Osteocyte (in vitro differentiated cells): ENCODE data around the gene AUP1. TPM values are rescaled to one million over a fixed set of nuclear protein-coding genes. Genes with fewer than 3 reads are reported as not detected.

Experiments used
- DNase-seq: peaks from one replicate; pipeline ENCODE4 v3.0.0; 2021; ENCODE audit warnings: mixed read lengths; ENCODE audit not compliant: unreplicated experiment; ENCODE audit errors: extremely low spot score
- H3K27ac Mint-ChIP-seq: one replicate; pipeline ENCODE4 v1.8.0; 2021; ENCODE audit warnings: mild to moderate bottlenecking, mixed read lengths; ENCODE audit not compliant: unreplicated experiment
- H3K27me3 Mint-ChIP-seq: one replicate; pipeline ENCODE4 v1.8.0; 2021; ENCODE audit warnings: mixed read lengths; ENCODE audit not compliant: unreplicated experiment
- H3K36me3 Mint-ChIP-seq: one replicate; pipeline ENCODE4 v1.8.0; 2021; ENCODE audit warnings: mixed read lengths; ENCODE audit not compliant: unreplicated experiment
- H3K4me1 Mint-ChIP-seq: one replicate; pipeline ENCODE4 v1.8.0; 2021; ENCODE audit warnings: mixed read lengths; ENCODE audit not compliant: unreplicated experiment
- H3K4me3 Mint-ChIP-seq: one replicate; pipeline ENCODE4 v1.8.0; 2021; ENCODE audit warnings: mild to moderate bottlenecking, moderate library complexity, mixed read lengths; ENCODE audit not compliant: unreplicated experiment
- H3K9me3 Mint-ChIP-seq: one replicate; pipeline ENCODE4 v1.8.0; 2021; ENCODE audit warnings: mixed read lengths; ENCODE audit not compliant: unreplicated experiment
- long read RNA-seq: library from polyadenylated mRNA; unstranded; transcript quantifications from one replicate; pipeline ENCODE4 v2.0.0, GENCODE V29; 2021
- total RNA-seq: library from RNA; stranded (reverse); gene quantifications from 2 replicates; pipeline ENCODE4 v1.2.1, GENCODE V29; 2021
- TF ChIP-seq, protein P1 (sequence below): fragments of 200-600 bp; sonication (generic); IDR thresholded peaks from 2 replicates; pipeline ENCODE4 v1.5.0; 2021; ENCODE audit warnings: antibody characterized with exemption, mild to moderate bottlenecking, moderate library complexity

AUP1 gene, protein sequence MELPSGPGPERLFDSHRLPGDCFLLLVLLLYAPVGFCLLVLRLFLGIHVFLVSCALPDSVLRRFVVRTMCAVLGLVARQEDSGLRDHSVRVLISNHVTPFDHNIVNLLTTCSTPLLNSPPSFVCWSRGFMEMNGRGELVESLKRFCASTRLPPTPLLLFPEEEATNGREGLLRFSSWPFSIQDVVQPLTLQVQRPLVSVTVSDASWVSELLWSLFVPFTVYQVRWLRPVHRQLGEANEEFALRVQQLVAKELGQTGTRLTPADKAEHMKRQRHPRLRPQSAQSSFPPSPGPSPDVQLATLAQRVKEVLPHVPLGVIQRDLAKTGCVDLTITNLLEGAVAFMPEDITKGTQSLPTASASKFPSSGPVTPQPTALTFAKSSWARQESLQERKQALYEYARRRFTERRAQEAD
- total RNA-seq: 96.3 and 97.1 TPM in 2 replicates
- long read RNA-seq, transcript AUP1-204 (11 exons, 1,645 nt): minor isoform, 5 of 126 reads
- long read RNA-seq, transcript AUP1-201 (12 exons, 1,695 nt): major isoform, 101 of 126 reads
- long read RNA-seq, partial matches to known transcripts: 3 of 126 reads
- long read RNA-seq, other reads (novel, unspliced or antisense): 14 of 126 reads

DNA sequence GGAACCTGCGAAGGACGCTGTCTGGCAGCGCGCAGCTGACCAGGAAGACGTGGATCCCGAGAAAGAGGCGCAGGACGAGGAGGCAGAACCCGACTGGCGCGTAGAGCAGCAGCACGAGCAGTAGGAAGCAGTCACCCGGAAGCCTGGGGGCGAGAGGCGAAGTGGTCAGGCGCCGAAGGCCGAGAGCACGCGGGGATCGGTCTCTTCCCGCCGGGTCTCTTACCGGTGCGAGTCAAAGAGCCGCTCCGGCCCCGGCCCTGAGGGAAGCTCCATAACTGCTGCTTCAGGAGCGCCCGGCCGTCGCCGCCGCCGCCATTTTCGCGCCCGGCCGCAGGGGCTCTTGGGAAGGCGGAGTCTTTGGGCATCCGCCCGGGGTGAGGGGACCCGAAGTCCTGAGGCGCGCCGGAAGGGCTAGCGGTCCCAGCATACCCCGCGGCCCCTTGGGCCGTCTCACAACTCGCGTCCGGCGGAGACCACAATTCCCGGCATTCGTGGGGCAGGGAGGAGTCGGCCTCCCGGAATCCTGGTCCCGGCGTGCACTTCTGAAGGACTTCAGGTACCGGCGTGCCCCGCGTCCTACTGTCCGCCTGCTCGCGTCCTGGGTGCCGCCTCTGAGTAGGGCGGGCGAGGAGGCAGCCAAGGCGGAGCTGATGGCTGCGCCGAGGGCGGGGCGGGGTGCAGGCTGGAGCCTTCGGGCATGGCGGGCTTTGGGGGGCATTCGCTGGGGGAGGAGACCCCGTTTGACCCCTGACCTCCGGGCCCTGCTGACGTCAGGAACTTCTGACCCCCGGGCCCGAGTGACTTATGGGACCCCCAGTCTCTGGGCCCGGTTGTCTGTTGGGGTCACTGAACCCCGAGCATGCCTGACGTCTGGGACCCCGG, at the start of gene AUP1, which contains the start of gene HTRA2:
AUP1 (minus strand) TSS at position 350 of the 882 bp plus-strand sequence; CDS start at position 273, 77 bp downstream.
HTRA2 (plus strand) TSS at position 577 of the 882 bp plus-strand sequence; CDS start at position 651, 74 bp downstream.
- peak; percentile 99 for DNase-seq
- Mint-ChIP-seq H3K9me3 (no peaks in the 10 kb centered on the region), H3K4me3 (peak within 1 kb of the TSS; percentile 95), H3K4me1 (peaks cover 28% of the 10 kb centered on the region), H3K36me3 (peaks cover 19% of the 10 kb centered on the region), H3K27me3 (no peaks in the 10 kb centered on the region), H3K27ac (peak within 1 kb of the TSS; percentile 91)
- TF ChIP-seq, protein P1, sequence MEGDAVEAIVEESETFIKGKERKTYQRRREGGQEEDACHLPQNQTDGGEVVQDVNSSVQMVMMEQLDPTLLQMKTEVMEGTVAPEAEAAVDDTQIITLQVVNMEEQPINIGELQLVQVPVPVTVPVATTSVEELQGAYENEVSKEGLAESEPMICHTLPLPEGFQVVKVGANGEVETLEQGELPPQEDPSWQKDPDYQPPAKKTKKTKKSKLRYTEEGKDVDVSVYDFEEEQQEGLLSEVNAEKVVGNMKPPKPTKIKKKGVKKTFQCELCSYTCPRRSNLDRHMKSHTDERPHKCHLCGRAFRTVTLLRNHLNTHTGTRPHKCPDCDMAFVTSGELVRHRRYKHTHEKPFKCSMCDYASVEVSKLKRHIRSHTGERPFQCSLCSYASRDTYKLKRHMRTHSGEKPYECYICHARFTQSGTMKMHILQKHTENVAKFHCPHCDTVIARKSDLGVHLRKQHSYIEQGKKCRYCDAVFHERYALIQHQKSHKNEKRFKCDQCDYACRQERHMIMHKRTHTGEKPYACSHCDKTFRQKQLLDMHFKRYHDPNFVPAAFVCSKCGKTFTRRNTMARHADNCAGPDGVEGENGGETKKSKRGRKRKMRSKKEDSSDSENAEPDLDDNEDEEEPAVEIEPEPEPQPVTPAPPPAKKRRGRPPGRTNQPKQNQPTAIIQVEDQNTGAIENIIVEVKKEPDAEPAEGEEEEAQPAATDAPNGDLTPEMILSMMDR: no peak

DNA sequence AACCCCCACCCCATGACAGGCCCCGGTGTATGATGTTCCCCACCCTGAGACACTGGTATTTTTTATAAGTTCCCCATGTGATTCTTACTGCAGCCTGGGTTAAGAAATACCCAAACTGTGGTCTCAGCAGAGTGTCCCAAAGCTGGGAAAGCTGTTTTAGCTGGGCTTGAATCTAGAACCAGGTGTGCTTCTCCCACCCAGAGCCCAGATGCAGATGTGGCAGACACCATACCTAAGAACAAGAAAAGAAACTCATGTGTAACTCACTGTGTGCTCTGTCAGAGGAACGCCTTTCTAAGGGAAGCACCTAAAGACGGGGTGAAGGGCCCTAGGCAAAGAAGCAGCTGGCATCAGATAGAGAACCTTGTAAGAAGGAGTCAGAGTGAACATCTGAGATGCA, 48.9 kb upstream of the AUP1 start:
- Mint-ChIP-seq H3K27me3 (no peaks in the 10 kb centered on the region), H3K27ac (no peak overlapping the region), H3K4me3 (no peak overlapping the region), H3K4me1 (peaks cover 19% of the 10 kb centered on the region), H3K9me3 (peaks cover 4% of the 10 kb centered on the region), H3K36me3 (no peaks in the 10 kb centered on the region)
- TF ChIP-seq, protein P1: no peak
- no peak for DNase-seq

DNA sequence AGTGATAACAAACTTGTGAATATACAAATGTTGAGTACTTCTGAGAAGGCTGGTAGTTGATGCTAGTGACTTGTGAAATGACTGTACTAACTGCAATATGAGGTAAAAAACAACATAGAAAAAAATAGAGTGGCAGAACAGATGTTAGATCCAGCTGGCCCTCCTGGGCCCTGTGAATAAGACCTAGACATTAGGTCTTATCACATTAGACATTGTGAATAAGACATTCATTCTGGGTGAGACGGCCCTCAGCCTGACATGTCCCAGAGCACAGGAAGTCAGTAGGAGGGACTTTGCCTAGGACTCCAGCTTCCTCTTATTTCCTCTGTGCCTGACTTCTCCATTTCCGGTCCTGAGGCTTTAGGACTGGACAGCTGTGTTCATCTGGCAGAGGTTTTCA, 47.9 kb upstream of the AUP1 start:
- Mint-ChIP-seq H3K36me3 (no peaks in the 10 kb centered on the region), H3K27me3 (no peaks in the 10 kb centered on the region), H3K9me3 (peaks cover 4% of the 10 kb centered on the region), H3K4me1 (peaks cover 17% of the 10 kb centered on the region), H3K4me3 (no peak overlapping the region), H3K27ac (no peak overlapping the region)
- no peak for DNase-seq
- TF ChIP-seq, protein P1: no peak

DNA sequence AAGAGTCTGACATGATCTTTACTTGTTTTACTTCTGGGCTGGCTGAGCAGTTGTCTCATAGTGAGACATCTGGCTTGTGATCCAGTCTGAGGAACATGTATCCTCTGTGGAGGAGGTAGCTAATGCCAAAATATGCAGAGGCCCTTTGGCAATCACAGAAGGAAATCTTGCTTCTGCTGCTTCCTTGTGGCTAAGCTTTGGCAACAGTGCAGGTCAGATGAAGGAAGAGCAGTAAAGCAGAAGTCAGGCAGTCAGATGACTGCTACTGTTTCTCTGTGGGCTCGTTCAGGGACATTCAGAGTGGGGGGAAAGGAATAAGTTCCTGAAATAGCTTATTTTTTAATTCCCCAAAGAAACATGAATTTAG, 47.3 kb upstream of the AUP1 start:
- H3K4me1 Mint-ChIP-seq: peaks cover 17% of the 10 kb centered on the region
- no peaks in the 10 kb centered on the region for H3K36me3 Mint-ChIP-seq
- DNase-seq: no peak
- H3K27ac Mint-ChIP-seq: no peak overlapping the region
- TF ChIP-seq, protein P1: no peak
- peaks cover 4% of the 10 kb centered on the region for H3K9me3 Mint-ChIP-seq
- no peak overlapping the region for H3K4me3 Mint-ChIP-seq
- no peaks in the 10 kb centered on the region for H3K27me3 Mint-ChIP-seq
